Measurements from ENCODE around the gene BEGAIN. TPM values are rescaled to one million over a fixed set of nuclear protein-coding genes. Genes with fewer than 3 reads are reported as not detected.
A peak's percentile ranks its signal among the peaks of the same experiment; 100 is the strongest.

The BEGAIN gene
- total RNA-seq, 8 experiments from 2014 or later, result 2.6 to 16.0 (median 3.8) TPM

- 80 to 92% (median 85%) methylated on average over 1 to 3 of the region's 8 CpGs; no CpG with 5 or more reads in 7 of the 10 experiments for WGBS, 10 experiments
- in situ Hi-C loops (cut with MboI; ENCODE audit: low pct_unique_long_range_greater_than_20kb in 2 of 9, low sequenced_read_pairs in 9 of 9, unreplicated experiment in 9 of 9), result no loop called here
- Histone ChIP-seq H3K27ac (no peak overlapping the region), H3K4me1 (replicated peaks in 1 of 2) (peaks cover 27 to 28% of the 10 kb centered on the region in 2 donors), H3K4me3 (no peak overlapping the region)
- peak in 5 of 8 experiments; percentile 29 to 70 (median 54) for ATAC-seq (replicated peaks in 6 of 8)
Observed at GRCh38 chr14:100536121-100536510, 51.1 kb downstream of the BEGAIN start.

GRCh38 chr14:100535287-100536120 is 51.7 kb downstream of the BEGAIN start:
- WGBS, 10 experiments, result 33 to 100% (median 87%) methylated on average over 1 to 7 of the region's 16 CpGs; no CpG with 5 or more reads in 6 of the 10 experiments
- peak in 3 of 8 experiments; percentile 5 to 22 (median 8) for ATAC-seq (replicated peaks in 6 of 8)
- Histone ChIP-seq H3K4me1 (replicated peaks in 1 of 2) (peaks cover 27 to 28% of the 10 kb centered on the region in 2 donors), H3K27ac (peak overlapping the region in 1 of 2 donors; percentile 6), H3K4me3 (no peak overlapping the region)
- in situ Hi-C loops (cut with MboI; ENCODE audit: low pct_unique_long_range_greater_than_20kb in 2 of 9, low sequenced_read_pairs in 9 of 9, unreplicated experiment in 9 of 9), result no loop called here

- no peak overlapping the region for H3K27ac ChIP-seq
- in situ Hi-C loops (cut with MboI; ENCODE audit: low pct_unique_long_range_greater_than_20kb in 2 of 9, low sequenced_read_pairs in 9 of 9, unreplicated experiment in 9 of 9), result no loop called here
- H3K4me1 ChIP-seq (replicated peaks in 1 of 2), result peaks cover 27 to 28% of the 10 kb centered on the region in 2 donors
- WGBS, 10 experiments, result 0 to 90% (median 74%) methylated on average over 2 to 7 of the region's 13 CpGs; no CpG with 5 or more reads in 7 of the 10 experiments
- peak in 7 of 8 experiments; percentile 35 to 83 (median 63) for ATAC-seq (replicated peaks in 6 of 8)
- no peak overlapping the region for H3K4me3 ChIP-seq
Observed at GRCh38 chr14:100534528-100535286, 52.5 kb downstream of the BEGAIN start.

- peak in 7 of 8 experiments; percentile 15 to 66 (median 46) for ATAC-seq (replicated peaks in 6 of 8)
- WGBS, 10 experiments, result 17 to 95% (median 67%) methylated on average over 1 to 6 of the region's 17 CpGs; no CpG with 5 or more reads in 3 of the 10 experiments
- Histone ChIP-seq H3K4me3 (no peak overlapping the region), H3K4me1 (replicated peaks in 1 of 2) (peaks cover 27 to 28% of the 10 kb centered on the region in 2 donors), H3K27ac (peak overlapping the region in 1 of 2 donors; percentile 42)
- in situ Hi-C loops (cut with MboI; ENCODE audit: low pct_unique_long_range_greater_than_20kb in 2 of 9, low sequenced_read_pairs in 9 of 9, unreplicated experiment in 9 of 9), result no loop called here
Observed at GRCh38 chr14:100533656-100534485, 53.3 kb downstream of the BEGAIN start.

- in situ Hi-C loops (cut with MboI; ENCODE audit: low pct_unique_long_range_greater_than_20kb in 2 of 9, low sequenced_read_pairs in 9 of 9, unreplicated experiment in 9 of 9), result no loop called here
- H3K27ac ChIP-seq, result no peak overlapping the region
- WGBS, 10 experiments, result 0 to 100% (median 86%) methylated on average over 1 to 6 of the region's 11 CpGs; no CpG with 5 or more reads in 2 of the 10 experiments
- H3K4me3 ChIP-seq, result no peak overlapping the region
- H3K4me1 ChIP-seq (replicated peaks in 1 of 2), result peaks cover 27 to 28% of the 10 kb centered on the region in 2 donors
- no peak for ATAC-seq (replicated peaks in 6 of 8)
Observed at GRCh38 chr14:100532906-100533655, 54.1 kb downstream of the BEGAIN start.

- in situ Hi-C loops (cut with MboI; ENCODE audit: low pct_unique_long_range_greater_than_20kb in 2 of 9, low sequenced_read_pairs in 9 of 9, unreplicated experiment in 9 of 9), result no loop called here
- WGBS, 10 experiments, result 20 to 90% (median 74%) methylated on average over 2 to 7 of the region's 12 CpGs; no CpG with 5 or more reads in 3 of the 10 experiments
- peak in 2 of 8 experiments; percentile 53 to 66 for ATAC-seq (replicated peaks in 6 of 8)
Observed at GRCh38 chr14:100532154-100532861, 54.9 kb downstream of the BEGAIN start.

GRCh38 chr14:100531152-100532121 is 55.8 kb downstream of the BEGAIN start:
- ATAC-seq (replicated peaks in 6 of 8), result no peak
- 82 to 92% (median 90%) methylated on average over 2 to 6 of the region's 16 CpGs; no CpG with 5 or more reads in 7 of the 10 experiments for WGBS, 10 experiments

More at GRCh38 chr14:100532154-100532861, 54.9 kb downstream of the BEGAIN start:
- H3K4me1 ChIP-seq (replicated peaks in 1 of 2), result peaks cover 27 to 28% of the 10 kb centered on the region in 2 donors
- H3K27ac ChIP-seq, result no peak overlapping the region
- no peak overlapping the region for H3K4me3 ChIP-seq

GRCh38 chr14:100530270-100531072 is 56.7 kb downstream of the BEGAIN start:
- Histone ChIP-seq H3K27ac (no peak overlapping the region), H3K4me3 (no peak overlapping the region), H3K4me1 (replicated peaks in 1 of 2) (peaks cover 12 to 15% of the 10 kb centered on the region in 2 donors)
- WGBS, 10 experiments, result 53 to 100% (median 96%) methylated on average over 1 to 3 of the region's 13 CpGs; no CpG with 5 or more reads in 6 of the 10 experiments
- no peak for ATAC-seq (replicated peaks in 6 of 8)
- in situ Hi-C loops (cut with MboI; ENCODE audit: low pct_unique_long_range_greater_than_20kb in 2 of 9, low sequenced_read_pairs in 9 of 9, unreplicated experiment in 9 of 9), result no loop called here

More at GRCh38 chr14:100531152-100532121, 55.8 kb downstream of the BEGAIN start:
- H3K27ac ChIP-seq, result no peak overlapping the region
- H3K4me1 ChIP-seq (replicated peaks in 1 of 2), result peaks cover 21 to 23% of the 10 kb centered on the region in 2 donors
- in situ Hi-C loops (cut with MboI; ENCODE audit: low pct_unique_long_range_greater_than_20kb in 2 of 9, low sequenced_read_pairs in 9 of 9, unreplicated experiment in 9 of 9), result no loop called here
- H3K4me3 ChIP-seq, result no peak overlapping the region

GRCh38 chr14:100529561-100530031 is 57.6 kb downstream of the BEGAIN start:
- Histone ChIP-seq H3K4me3 (no peak overlapping the region), H3K4me1 (replicated peaks in 1 of 2) (peaks cover 14 to 17% of the 10 kb centered on the region in 2 donors), H3K27ac (no peak overlapping the region)
- 91 to 100% (median 93%) methylated on average over 3 to 7 of the region's 21 CpGs; no CpG with 5 or more reads in 7 of the 10 experiments for WGBS, 10 experiments
- in situ Hi-C loops (cut with MboI; ENCODE audit: low pct_unique_long_range_greater_than_20kb in 2 of 9, low sequenced_read_pairs in 9 of 9, unreplicated experiment in 9 of 9), result no loop called here
- no peak for ATAC-seq (replicated peaks in 6 of 8)
